HG02840 (cell line): ENCODE measurements around the gene SUPT16H.

Experiments used
- ATAC-seq: cut with Tn5 transposase; IDR thresholded peaks from one replicate; pipeline ENCODE4 v1.9.1; 2021; ENCODE audit warnings: mild to moderate bottlenecking, moderate library complexity, moderate number of reproducible peaks; ENCODE audit not compliant: unreplicated experiment, low FRiP score

The SUPT16H gene

DNA sequence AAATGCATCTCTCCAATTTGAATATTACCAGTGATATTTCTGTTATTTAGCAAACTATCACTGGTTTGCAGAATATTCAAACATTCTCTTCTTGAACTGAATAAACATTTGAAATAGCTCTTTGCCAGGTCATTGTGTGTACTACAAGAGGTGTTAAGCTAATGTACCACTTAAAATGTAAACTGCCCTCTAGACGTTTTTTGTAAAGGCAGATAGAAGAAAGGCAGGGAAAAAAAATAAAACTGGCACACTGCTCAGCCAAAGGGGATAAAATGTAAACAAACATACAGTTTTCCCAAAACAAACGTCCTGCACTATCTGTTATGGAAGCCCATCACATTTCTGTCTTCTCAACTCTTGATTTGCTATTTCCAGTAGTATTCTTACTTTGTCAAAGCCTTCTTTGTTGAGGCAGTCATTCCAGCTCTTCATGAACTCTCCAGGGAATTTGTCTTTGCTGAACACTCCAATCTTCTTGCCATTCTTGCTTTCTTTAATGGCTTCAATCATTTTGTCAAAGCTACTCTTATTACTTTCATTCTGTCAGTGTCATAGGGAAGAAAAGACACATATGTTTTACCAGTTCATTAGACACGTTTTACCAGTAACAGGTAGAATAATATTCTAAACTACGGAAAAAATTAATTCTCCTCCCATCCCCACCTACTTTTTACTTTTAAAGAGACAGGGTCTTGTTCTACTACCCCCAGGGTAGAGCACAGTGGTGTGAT, 13.7 kb downstream of the SUPT16H start:
- no peak for ATAC-seq

- no peak for ATAC-seq
These were observed 16.2 kb downstream of the SUPT16H start for GRCh38 chr14:21367582-21368144.

- no peak for ATAC-seq
These were observed 27.3 kb downstream of the SUPT16H start for GRCh38 chr14:21356511-21356910.

- no peak for ATAC-seq
These were observed 31.2 kb downstream of the SUPT16H start for GRCh38 chr14:21352587-21352986.

DNA sequence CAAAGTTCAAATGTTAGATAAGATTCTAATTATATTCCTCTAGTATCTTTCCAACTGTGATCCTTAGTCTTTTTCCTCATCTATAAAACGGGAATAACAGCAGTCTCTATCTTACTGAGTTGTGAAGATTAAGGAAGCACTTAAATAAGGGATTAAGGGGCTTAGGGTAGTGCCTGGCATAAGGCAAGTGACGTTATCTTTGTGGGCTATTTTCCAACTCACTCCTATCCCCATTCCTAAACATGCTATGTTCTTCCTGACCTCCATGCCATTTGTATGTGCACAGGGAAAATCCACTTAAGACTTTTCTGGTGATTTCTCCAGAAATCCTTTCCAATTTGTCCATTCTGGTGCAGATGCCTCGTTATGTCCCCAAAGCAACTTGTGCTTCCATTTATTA, 33.3 kb downstream of the SUPT16H start:
- no peak for ATAC-seq

DNA sequence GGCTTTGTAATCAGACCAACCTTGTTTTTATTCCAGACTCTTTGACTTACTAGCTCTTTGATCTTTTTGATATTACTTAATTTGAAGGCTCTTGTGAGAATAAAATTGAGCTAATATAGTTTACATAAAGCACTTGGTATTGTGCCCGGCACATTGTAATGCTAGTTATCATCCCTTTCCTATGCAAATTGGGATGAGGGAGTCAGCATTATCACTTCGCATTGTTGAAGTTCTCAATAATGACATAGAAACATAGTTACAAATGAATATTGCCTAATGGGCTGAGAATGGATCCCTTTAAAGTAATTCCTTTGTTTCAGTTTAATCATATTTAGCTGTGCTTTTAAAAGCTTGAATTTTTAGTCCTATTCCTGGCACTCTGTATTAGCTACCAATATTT, 36.6 kb downstream of the SUPT16H start:
- ATAC-seq = no peak

- ATAC-seq = no peak
These were observed 37.2 kb downstream of the SUPT16H start for GRCh38 chr14:21346532-21347135.

DNA sequence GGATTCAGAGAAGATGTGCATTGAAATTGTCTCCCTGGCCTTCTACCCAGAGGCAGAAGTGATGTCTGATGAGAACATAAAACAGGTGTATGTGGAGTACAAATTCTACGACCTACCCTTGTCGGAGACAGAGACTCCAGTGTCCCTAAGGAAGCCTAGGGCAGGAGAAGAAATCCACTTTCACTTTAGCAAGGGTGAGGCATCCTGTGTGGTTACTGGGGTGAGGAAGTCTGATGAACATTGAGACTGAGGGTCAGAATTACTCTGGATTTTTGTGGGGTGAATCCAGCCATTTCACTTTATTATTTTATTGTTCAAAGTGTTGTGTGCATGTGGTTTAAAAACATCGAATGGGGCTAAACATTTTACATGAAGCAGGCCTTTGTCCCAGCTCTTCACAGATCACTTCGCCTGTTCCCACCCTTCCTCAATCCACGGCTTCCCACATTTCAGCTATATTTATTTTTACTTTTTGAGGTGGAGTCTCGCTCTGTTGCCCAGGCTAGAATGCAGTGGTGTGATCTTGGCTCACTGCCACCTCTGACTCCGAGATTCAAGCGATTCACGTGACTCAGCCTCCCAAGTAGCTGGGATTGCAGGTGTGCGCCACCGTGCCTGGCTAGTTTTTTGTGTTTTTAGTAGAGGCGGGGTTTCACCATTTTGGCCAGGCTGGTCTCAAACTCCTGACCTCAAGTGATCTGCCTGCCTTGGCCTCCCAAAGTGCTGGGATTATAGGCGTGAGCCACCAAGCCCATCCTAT, 40.6 kb downstream of the SUPT16H start:
- ATAC-seq = no peak

DNA sequence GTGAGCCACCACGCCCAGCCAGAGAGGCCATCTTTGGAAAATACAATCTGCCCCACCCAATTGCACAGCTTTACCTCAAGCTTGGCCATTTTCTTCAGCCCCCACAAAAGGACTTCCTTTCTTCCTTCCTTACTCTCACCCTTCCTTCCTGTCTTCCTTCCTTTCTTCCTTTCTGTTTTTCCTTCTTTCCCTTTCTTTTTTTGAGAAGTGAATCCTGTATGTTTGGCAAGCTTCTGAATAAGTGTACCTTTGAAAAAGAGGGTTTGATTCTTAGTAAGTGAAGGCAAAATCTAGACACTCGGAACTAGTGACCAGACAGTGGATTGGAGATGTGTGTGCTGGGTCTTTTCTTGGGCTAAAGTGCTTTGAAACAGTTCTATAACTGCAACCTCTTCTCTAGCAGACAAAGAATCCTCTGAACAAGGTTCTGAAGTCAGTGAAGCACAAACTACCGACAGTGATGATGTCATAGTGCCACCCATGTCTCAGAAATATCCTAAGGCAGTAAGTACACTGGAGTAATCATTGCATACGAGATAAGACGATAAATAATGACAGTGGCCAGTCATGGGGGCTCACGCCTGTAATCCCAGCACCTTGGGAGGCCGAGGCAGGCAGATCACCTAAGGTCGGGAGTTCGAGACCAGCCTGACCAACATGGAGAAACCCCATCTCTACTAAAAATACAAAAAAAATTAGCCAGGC, 49.5 kb downstream of the SUPT16H start:
- ATAC-seq = no peak

DNA sequence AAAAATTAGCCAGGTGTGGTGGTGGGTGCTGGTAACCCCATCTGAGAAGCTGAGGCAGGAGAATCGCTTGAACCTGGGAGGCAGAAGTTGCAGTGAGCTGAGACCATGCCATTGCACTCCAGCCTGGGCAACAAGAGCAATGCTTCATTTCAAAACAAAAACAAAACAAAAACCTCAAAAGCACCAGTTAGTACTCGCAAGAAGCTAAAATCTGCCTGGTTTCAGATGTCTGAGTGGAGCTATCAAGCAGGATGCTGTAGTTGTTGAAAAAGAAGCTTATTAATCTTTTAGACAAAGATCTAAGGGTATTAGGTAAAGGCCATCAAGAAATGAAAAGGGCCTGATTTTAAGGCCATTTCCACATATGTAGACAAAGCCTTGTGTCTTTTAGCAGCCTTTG, 50.9 kb downstream of the SUPT16H start:
- no peak for ATAC-seq

- ATAC-seq = no peak
These were observed 56.8 kb downstream of the SUPT16H start for GRCh38 chr14:21326972-21327371.

GRCh38 chr14:21322716-21323115, 61.1 kb downstream of the SUPT16H start:
- no peak for ATAC-seq

GRCh38 chr14:21320913-21321312, 62.9 kb downstream of the SUPT16H start:
- ATAC-seq = no peak

DNA sequence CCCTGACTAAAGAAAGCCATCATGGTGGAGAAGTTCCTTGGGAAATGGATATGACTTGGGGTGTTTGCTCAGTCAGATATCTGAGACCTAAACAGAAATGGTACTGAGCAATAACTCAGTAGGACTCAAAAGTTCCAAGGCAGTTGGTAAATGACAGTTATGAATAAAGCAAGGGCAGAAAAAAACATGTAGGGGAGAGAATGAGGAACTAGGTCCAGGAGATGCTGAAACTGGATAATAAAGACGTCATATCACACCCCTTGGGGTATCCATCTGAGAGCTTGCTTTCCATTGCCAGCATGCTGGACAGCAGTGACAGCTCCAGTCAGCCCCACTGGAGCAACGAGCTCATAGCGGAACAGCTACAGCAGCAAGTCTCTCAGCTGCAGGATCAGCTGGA, 66.4 kb downstream of the SUPT16H start:
- ATAC-seq = no peak

- ATAC-seq = no peak
These were observed 70.3 kb downstream of the SUPT16H start for GRCh38 chr14:21313512-21313911.

- ATAC-seq = no peak
These were observed 72.2 kb downstream of the SUPT16H start for GRCh38 chr14:21311614-21312013.

DNA sequence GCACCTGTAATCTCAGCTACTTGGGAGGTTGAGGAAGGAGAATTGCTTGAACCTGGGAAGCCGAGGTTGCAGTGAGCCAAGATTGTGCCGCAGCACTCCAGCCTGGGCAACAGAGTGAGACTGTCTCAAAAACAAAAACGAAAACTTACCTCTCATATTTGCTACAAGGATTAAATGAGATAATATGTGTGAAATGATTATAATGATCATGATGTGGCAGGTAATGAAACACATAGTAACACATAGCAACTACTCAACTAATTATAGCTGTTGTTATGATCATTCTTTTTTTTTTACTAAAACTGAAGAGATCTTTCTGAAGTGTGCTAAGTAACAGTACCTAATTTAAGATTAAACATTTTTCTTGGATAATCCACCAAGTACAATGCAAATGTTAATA, 73.9 kb downstream of the SUPT16H start:
- ATAC-seq = no peak

DNA sequence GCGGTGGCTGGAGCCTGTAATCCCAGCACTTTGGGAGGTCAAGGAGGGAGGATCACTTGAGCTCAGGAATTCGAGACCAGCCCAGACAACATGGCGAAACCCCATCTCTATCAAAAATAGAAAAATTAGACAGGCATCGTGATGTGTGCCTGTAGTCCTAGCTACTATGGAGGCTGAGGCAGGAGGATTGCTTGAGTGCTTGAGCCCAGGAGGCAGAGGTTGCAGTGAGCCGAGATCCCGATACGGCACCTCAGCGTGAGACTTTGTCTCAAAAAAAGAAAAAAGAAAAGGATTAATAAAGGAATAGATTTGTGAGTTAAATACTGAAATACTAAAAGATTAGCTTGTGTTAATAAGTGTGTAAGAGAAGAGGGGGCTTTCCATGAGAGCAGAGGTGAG, 74.6 kb downstream of the SUPT16H start:
- no peak for ATAC-seq

DNA sequence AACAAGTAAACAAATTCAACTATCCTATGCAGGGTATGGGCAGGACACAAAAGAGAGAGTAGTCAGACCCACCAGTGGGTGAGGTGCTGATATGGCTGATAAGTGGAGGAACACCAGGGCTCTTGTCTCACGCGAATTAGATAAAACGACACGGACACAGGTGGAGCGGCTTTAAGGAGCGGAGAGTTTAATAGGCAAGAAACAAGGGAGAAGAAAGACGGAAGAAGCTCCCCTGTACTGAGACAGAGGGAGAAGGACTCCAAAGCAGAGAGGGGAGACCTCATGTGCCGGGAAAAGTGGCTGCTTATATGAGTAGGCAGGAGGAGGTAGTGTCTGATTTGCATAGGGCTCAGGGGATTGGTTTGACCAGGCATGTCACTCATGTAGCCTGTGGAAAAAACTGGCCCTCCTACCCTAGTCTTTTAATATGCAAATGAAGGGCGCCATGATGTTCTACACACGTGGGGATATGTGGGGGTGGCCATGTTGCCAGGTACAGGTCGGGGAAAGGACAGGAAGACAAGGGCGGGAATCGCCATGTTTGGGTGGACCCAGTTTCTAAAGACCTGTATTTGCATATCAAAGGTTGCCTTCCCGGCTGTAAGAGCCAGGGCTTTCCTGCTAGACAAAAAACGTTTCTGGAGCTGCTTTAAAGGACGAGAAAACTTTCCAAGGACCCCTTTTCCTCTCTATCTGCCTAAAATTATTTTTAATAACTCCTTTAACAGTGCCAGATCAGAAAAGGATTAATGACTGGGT, 75.2 kb downstream of the SUPT16H start:
- ATAC-seq = peak; percentile 82

GRCh38 chr14:21308132-21308478, 75.7 kb downstream of the SUPT16H start:
- no peak for ATAC-seq
